HEK293T (cell line): ENCODE measurements around the gene MYBPC2.

Source experiments
- CTCF ChIA-PET: fragments of 350-600 bp; formaldehyde crosslinking; extraction: SDS; loops from one replicate; lab custom pipeline; 2021; ENCODE audit warnings: antibody characterized with exemption, inconsistent platforms; lab: Yijun Ruan, JAX
- POLR2A ChIA-PET: fragments of 350-600 bp; formaldehyde crosslinking; extraction: SDS; loops from one replicate; lab custom pipeline; 2020; ENCODE audit warnings: antibody characterized with exemption, inconsistent platforms; lab: Yijun Ruan, JAX
- DNase-seq: peaks from one replicate; pipeline ENCODE4 v3.0.0; 2012; ENCODE audit warnings: mixed read lengths; ENCODE audit errors: extremely low spot score
- ARNT ChIP-seq: fragments of 450-650 bp; IDR thresholded peaks from 2 replicates; pipeline ENCODE4 v1.6.1; 2017; ENCODE audit warnings: mild to moderate bottlenecking
- BHLHE40 ChIP-seq: fragments of 450-650 bp; IDR thresholded peaks from 2 replicates; pipeline ENCODE4 v1.6.1; 2016; ENCODE audit warnings: mild to moderate bottlenecking, moderate library complexity, borderline replicate concordance
- CTBP1 ChIP-seq: fragments of 450-650 bp; IDR thresholded peaks from 2 replicates; pipeline ENCODE4 v1.6.1; 2016; ENCODE audit warnings: borderline replicate concordance
- ELF4 ChIP-seq: fragments of 450-650 bp; IDR thresholded peaks from 2 replicates; pipeline ENCODE4 v1.6.1; 2017; ENCODE audit warnings: antibody characterized with exemption
- FOXA1 ChIP-seq: fragments of 450-650 bp; IDR thresholded peaks from 2 replicates; pipeline ENCODE4 v1.6.1; 2016; ENCODE audit warnings: mild to moderate bottlenecking
- FOXK2 ChIP-seq: fragments of 450-650 bp; IDR thresholded peaks from 2 replicates; pipeline ENCODE4 v1.6.1; 2016; ENCODE audit warnings: mild to moderate bottlenecking
- FOXM1 ChIP-seq: fragments of 450-650 bp; IDR thresholded peaks from 2 replicates; pipeline ENCODE4 v1.6.1; 2017; ENCODE audit warnings: mild to moderate bottlenecking, borderline replicate concordance
- HDGF ChIP-seq: fragments of 450-650 bp; IDR thresholded peaks from 2 replicates; pipeline ENCODE4 v1.6.1; 2017; ENCODE audit warnings: antibody characterized with exemption, borderline replicate concordance
- L3MBTL2 ChIP-seq: fragments of 450-650 bp; conservative IDR thresholded peaks from 2 replicates; pipeline ENCODE4 v1.6.1; 2016; ENCODE audit warnings: mild to moderate bottlenecking
- LEF1 ChIP-seq: fragments of 450-650 bp; IDR thresholded peaks from 2 replicates; pipeline ENCODE4 v1.6.1; 2017; ENCODE audit warnings: mild to moderate bottlenecking, borderline replicate concordance
- NFRKB ChIP-seq: fragments of 450-650 bp; IDR thresholded peaks from 2 replicates; pipeline ENCODE4 v1.6.1; 2016; ENCODE audit warnings: mild to moderate bottlenecking, moderate library complexity
- SP1 ChIP-seq: fragments of 450-650 bp; IDR thresholded peaks from 2 replicates; pipeline ENCODE4 v1.6.1; 2017
- SUZ12 ChIP-seq: fragments of 450-650 bp; IDR thresholded peaks from 2 replicates; pipeline ENCODE4 v1.6.1; 2016; ENCODE audit warnings: mild to moderate bottlenecking
- TARDBP ChIP-seq: fragments of 450-650 bp; IDR thresholded peaks from 2 replicates; pipeline ENCODE4 v1.6.1; 2016
- ZNF384 ChIP-seq: fragments of 450-650 bp; IDR thresholded peaks from 2 replicates; pipeline ENCODE4 v1.6.1; 2016
- TF ChIP-seq, protein P1 (sequence below): fragments of 450-650 bp; IDR thresholded peaks from 2 replicates; pipeline ENCODE4 v1.6.1; 2016

MYBPC2 gene

DNA sequence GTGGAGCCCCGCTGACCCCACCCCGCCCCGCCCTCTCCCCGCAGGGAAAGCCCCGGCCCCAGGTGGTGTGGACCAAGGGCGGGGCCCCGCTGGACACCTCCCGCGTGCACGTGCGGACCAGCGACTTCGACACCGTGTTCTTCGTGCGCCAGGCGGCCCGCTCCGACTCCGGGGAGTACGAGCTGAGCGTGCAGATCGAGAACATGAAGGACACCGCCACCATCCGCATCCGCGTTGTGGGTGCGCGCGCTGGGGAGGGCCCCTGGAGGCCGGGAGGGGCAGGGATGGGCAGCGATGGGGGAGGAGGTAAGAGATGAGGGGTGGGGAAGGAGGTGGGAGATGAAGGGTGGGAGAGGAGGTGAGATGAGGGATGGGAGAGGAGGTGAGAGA is 26.4 kb downstream of the MYBPC2 start:
- DNase-seq: no peak
- ChIA-PET CTCF (no interaction called here), POLR2A (interaction anchor here (1.3 kb wide), 1 partner anchor 90 kb away, joined by 5 read pairs; no protein-coding TSS in a partner anchor)
- TF ChIP-seq SUZ12: no peak
- TF ChIP-seq ZNF384: no peak
- no peak for TF ChIP-seq FOXM1
- no peak for TF ChIP-seq TARDBP
- TF ChIP-seq, protein P1, sequence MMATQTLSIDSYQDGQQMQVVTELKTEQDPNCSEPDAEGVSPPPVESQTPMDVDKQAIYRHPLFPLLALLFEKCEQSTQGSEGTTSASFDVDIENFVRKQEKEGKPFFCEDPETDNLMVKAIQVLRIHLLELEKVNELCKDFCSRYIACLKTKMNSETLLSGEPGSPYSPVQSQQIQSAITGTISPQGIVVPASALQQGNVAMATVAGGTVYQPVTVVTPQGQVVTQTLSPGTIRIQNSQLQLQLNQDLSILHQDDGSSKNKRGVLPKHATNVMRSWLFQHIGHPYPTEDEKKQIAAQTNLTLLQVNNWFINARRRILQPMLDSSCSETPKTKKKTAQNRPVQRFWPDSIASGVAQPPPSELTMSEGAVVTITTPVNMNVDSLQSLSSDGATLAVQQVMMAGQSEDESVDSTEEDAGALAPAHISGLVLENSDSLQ: no peak
- TF ChIP-seq L3MBTL2: no peak
- TF ChIP-seq BHLHE40: no peak
- TF ChIP-seq SP1: no peak
- TF ChIP-seq NFRKB: no peak
- no peak for TF ChIP-seq ELF4
- TF ChIP-seq FOXK2: no peak
- no peak for TF ChIP-seq LEF1
- no peak for TF ChIP-seq ARNT
- no peak for TF ChIP-seq HDGF
- TF ChIP-seq CTBP1: no peak
- TF ChIP-seq FOXA1: no peak

GRCh38 chr19:50459638-50460037 is 26.9 kb downstream of the MYBPC2 start:
- no peak for DNase-seq
- TF ChIP-seq, protein P1: no peak
- TF ChIP-seq NFRKB (no peak), L3MBTL2 (no peak), ARNT (no peak), FOXK2 (no peak), BHLHE40 (no peak), HDGF (no peak), TARDBP (no peak), ZNF384 (no peak), SUZ12 (no peak)
- ChIA-PET POLR2A (interaction anchor here (1.3 to 2.0 kb wide), 2 partner anchors 91 kb away, joined by 5 to 10 read pairs; no protein-coding TSS in a partner anchor), CTCF (no interaction called here)

DNA sequence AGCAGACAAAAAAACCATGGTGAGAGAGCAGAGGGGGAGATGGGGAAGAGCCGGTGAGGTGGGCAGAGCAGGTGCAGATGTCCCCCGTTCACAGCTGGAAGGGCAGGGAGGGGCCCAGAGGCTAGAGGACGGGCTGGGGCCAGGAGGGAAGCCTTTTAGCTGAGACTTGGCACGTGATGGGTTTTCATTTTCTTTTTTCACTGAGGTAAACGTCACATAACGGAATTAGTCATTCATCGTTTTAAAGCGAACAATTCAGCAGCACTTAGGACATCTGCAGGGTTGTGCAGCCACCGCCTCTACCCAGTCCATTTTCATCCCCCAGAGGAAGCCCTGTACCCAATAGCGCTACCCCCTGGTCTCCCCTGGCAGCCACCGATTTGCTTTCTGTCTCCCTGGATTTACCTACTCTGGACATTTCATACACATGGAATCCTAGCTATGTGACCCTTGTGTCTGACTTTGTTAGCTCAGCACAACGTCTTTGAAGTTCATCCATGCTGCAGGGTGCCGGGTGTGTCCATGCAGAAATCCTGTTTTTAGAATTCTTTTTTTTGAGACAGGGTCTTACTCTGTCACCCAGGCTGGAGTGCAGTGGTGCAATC is 27.6 kb downstream of the MYBPC2 start:
- no peak for TF ChIP-seq HDGF
- TF ChIP-seq ELF4: no peak
- TF ChIP-seq L3MBTL2: no peak
- TF ChIP-seq BHLHE40: no peak
- no peak for TF ChIP-seq ZNF384
- no peak for TF ChIP-seq SP1
- TF ChIP-seq NFRKB: no peak
- TF ChIP-seq FOXM1: no peak
- no peak for TF ChIP-seq FOXK2
- TF ChIP-seq CTBP1: no peak
- TF ChIP-seq, protein P1: no peak
- no peak for DNase-seq
- ChIA-PET POLR2A (interaction anchor here (2.0 kb wide), 1 partner anchor 91 kb away, joined by 10 read pairs; no protein-coding TSS in a partner anchor), CTCF (interaction anchor here (1.2 to 1.5 kb wide), 4 partner anchors 89 to 103 kb away, joined by 4 to 6 read pairs (median 4); partner anchors contain the start of gene NAPSA)

DNA sequence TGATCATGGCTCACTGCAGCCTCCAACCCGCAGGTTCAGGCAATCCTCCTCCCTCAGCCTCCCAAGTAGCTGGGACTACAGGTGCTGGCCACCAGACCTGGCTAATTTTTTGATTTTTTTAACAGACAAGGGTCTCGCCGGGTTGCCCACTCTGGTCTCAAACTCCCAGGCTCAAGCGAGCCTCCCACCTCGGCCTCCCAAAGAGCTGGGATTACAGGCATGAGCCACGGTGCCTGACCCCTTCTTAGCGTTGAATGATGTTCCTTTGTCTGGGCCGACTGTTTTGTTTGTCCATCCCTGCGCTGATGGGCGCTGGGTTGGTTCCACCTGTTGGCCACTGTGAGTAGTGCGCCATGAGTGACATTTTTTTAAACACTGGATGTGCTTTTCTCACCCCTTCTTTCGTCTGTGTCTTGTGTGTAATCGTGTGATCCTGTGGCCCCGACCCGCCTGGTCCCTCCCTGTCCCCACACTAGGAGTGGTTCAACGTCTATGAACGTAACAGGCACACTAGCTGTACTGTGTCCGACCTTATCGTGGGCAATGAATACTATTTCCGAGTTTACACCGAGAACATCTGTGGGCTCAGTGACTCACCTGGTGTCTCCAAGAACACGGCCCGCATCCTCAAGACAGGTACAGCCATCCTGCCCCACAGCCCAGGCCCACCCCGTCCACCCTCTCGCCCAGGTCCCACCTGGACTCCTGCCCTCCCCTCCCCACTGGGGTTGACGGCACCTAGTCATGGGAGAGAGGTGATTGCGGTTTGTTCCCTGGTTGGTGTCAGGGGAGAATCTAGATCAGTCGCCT is 28.6 kb downstream of the MYBPC2 start:
- POLR2A ChIA-PET: interaction anchor here (2.0 kb wide), 1 partner anchor 92 kb away, joined by 10 read pairs; no protein-coding TSS in a partner anchor
- CTCF ChIA-PET: interaction anchor here (1.2 to 1.5 kb wide), 4 partner anchors 90 to 104 kb away, joined by 4 to 6 read pairs (median 4); partner anchors contain the start of gene NAPSA
- DNase-seq: peak; percentile 85
- no peak for TF ChIP-seq SUZ12
- no peak for TF ChIP-seq TARDBP
- TF ChIP-seq ELF4: no peak
- no peak for TF ChIP-seq ARNT
- TF ChIP-seq, protein P1: peak; percentile 62
- no peak for TF ChIP-seq LEF1
- TF ChIP-seq ZNF384: peak; percentile 75
- no peak for TF ChIP-seq FOXK2
- no peak for TF ChIP-seq NFRKB

- DNase-seq: no peak
- TF ChIP-seq NFRKB (no peak), SP1 (no peak), CTBP1 (no peak), HDGF (no peak), FOXA1 (no peak), ELF4 (no peak), ARNT (no peak)
- ChIA-PET CTCF (interaction anchor here (3.0 kb wide), 1 partner anchor 94 kb away, joined by 8 read pairs; no protein-coding TSS in a partner anchor), POLR2A (interaction anchor here (1.3 kb wide), 1 partner anchor 94 kb away, joined by 5 read pairs; no protein-coding TSS in a partner anchor)
These were observed 30.3 kb downstream of the MYBPC2 start for GRCh38 chr19:50462970-50463369.
